Measurements from ENCODE around the gene SAMD4A. TPM values are rescaled to one million over a fixed set of nuclear protein-coding genes. Genes with fewer than 3 reads are reported as not detected.

SAMD4A gene
- total and polyA plus RNA-seq, 2 of the 4 experiments (the other 2 are of a cell fraction) = 22.9 to 38.2 TPM

- no TSS peak for BruUV-seq (replicated peaks)
- Histone ChIP-seq H2BK20ac (ENCODE audit: low read depth, low read length) (no peak overlapping the region), H3K14ac (replicated peaks; ENCODE audit: low read depth, low read length) (no peak overlapping the region), H3K18ac (ENCODE audit: low read depth, low read length) (no peak overlapping the region), H2AK9ac (replicated peaks; ENCODE audit: low read depth, low read length, poor library complexity) (no peak overlapping the region), H3K4me3 (ENCODE audit: insufficient read depth, low read depth, low read length) (no peak overlapping the region), H4K8ac (ENCODE audit: low read depth in 2 of 2, low read length in 2 of 2) (no peak overlapping the region), H4K5ac (ENCODE audit: low read depth, low read length) (no peak overlapping the region), H3K4me1 (ENCODE audit: control insufficient read depth, insufficient read depth, low read length) (peaks cover 14% of the 10 kb centered on the region), H3K9ac (ENCODE audit: low read depth, low read length) (no peak overlapping the region), H3K27ac (ENCODE audit: insufficient read depth, low read length) (no peak overlapping the region), H3K4ac (ENCODE audit: low read depth, low read length) (no peak overlapping the region), H3K56ac (ENCODE audit: extremely low read depth, insufficient read depth, low read length) (no peak overlapping the region), H3K9me1 (ENCODE audit: insufficient read depth, low read length) (peaks cover 28% of the 10 kb centered on the region), H2BK15ac (ENCODE audit: low read depth, low read length) (no peak overlapping the region), H2BK120ac (ENCODE audit: low read depth, low read length) (no peak overlapping the region), H2AK5ac (ENCODE audit: low read depth, low read length) (no peak overlapping the region), H3K79me1 (ENCODE audit: low read depth in 1 of 2, low read length in 2 of 2) (peaks cover 67 to 93% of the 10 kb centered on the region in 2 experiments), H3K4me2 (ENCODE audit: low read depth, low read length) (no peak overlapping the region), H4K20me1 (ENCODE audit: insufficient read depth, low read length) (peaks cover 63% of the 10 kb centered on the region), H4K91ac (ENCODE audit: insufficient read depth, low read depth, low read length) (no peak overlapping the region), H3K23ac (ENCODE audit: low read depth, low read length) (no peak overlapping the region), H2AFZ (replicated peaks; ENCODE audit: low read length, poor library complexity) (no peak overlapping the region), H3K27me3 (ENCODE audit: control insufficient read depth, insufficient read depth, low read length) (no peaks in the 10 kb centered on the region), H3K36me3 (ENCODE audit: control insufficient read depth, insufficient read depth, low read length) (peaks cover 13% of the 10 kb centered on the region), H3K9me3 (ENCODE audit: control insufficient read depth, insufficient read depth, low read length) (no peaks in the 10 kb centered on the region), H2BK5ac (ENCODE audit: low read depth, low read length, poor library complexity, severe bottlenecking) (no peak overlapping the region)
- POLR2A ChIA-PET (ENCODE audit: unreplicated experiment) = no interaction called here
- no CpG with 5 or more reads among the region's 3 CpGs for WGBS, 2 experiments (ENCODE audit: extremely low coverage in 2 of 2, insufficient read length in 1 of 2)
- CTCF ChIA-PET = no interaction called here
- in situ Hi-C loops (cut with MboI; ENCODE audit: low sequenced_read_pairs) = no loop called here
- no peak for ATAC-seq (ENCODE audit: low read depth)
- dilution Hi-C loops (cut with HindIII; ENCODE audit: low sequenced_read_pairs, unreplicated experiment) = no loop called here
- intact Hi-C loops (cut with micrococcal nuclease) = no loop called here
- no peak for DNase-seq
- no peak for TF ChIP-seq MAFK (IDR thresholded peaks at IDR 0.05; ENCODE audit: low read depth, low read length)
- TF ChIP-seq, protein P1, sequence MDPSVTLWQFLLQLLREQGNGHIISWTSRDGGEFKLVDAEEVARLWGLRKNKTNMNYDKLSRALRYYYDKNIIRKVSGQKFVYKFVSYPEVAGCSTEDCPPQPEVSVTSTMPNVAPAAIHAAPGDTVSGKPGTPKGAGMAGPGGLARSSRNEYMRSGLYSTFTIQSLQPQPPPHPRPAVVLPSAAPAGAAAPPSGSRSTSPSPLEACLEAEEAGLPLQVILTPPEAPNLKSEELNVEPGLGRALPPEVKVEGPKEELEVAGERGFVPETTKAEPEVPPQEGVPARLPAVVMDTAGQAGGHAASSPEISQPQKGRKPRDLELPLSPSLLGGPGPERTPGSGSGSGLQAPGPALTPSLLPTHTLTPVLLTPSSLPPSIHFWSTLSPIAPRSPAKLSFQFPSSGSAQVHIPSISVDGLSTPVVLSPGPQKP (IDR thresholded peaks at IDR 0.05; ENCODE audit: borderline replicate concordance, low read depth, low read length) = no peak
- no peak for TF ChIP-seq RCOR1 (IDR thresholded peaks at IDR 0.05; ENCODE audit: insufficient replicate concordance, low read length)
- no peak for TF ChIP-seq RAD21 (IDR thresholded peaks at IDR 0.05; ENCODE audit: low read length)
- no peak for TF ChIP-seq CEBPB (IDR thresholded peaks at IDR 0.05; ENCODE audit: low read depth, low read length)
- TF ChIP-seq BHLHE40 (IDR thresholded peaks at IDR 0.05; ENCODE audit: low read depth, low read length) = no peak
- no peak for TF ChIP-seq CHD1 (IDR thresholded peaks at IDR 0.05; ENCODE audit: low read depth, low read length)
- TF ChIP-seq, protein P2, sequence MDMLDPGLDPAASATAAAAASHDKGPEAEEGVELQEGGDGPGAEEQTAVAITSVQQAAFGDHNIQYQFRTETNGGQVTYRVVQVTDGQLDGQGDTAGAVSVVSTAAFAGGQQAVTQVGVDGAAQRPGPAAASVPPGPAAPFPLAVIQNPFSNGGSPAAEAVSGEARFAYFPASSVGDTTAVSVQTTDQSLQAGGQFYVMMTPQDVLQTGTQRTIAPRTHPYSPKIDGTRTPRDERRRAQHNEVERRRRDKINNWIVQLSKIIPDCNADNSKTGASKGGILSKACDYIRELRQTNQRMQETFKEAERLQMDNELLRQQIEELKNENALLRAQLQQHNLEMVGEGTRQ (IDR thresholded peaks at IDR 0.05; ENCODE audit: low read depth, low read length) = no peak
Measured at GRCh38 chr14:54699735-54700134, 132.8 kb downstream of the SAMD4A start.
